ENCODE measurements around the gene LCP2. TPM values are rescaled to one million over a fixed set of nuclear protein-coding genes. Genes with fewer than 3 reads are reported as not detected.

Gene LCP2
- total and polyA plus RNA-seq, 2 of the 8 experiments (the other 6 are each of a cell fraction or from before 2014, with no cell fraction given), result 0.26 to 0.33 TPM

DNA sequence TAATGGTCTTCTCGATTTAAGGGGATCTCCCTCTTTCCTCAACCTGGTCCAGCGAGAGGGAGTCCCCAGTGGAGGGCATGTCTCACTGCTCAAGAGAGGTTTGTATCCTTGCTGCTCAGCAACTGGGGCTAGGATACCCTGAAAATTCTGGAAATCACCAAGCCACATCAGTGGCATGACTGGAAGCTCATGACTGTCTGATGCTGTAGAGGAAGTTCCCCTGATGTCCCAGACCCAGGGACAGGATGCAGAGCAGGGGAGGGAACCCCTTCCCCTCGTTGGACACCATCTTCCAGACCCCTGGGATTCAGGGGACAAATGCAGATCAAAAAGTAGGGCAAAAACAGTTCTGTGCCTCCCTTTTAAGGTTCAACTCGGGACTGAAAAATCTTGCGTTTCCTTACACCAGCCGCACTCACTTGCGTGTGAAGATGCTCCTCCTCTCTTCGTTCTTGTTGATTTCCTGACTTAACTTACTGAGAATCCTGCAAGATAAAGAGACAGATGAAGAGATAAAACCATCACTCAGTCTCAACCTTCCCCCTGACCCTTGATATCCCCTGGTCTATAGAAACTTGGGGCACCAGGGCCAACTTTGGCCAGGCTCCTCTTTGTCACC is 22.1 kb downstream of the LCP2 start:
- Histone ChIP-seq H4K8ac (ENCODE audit: extremely low read depth, insufficient read depth, low read length) (no peak overlapping the region), H3K23ac (ENCODE audit: insufficient read length) (no peak overlapping the region), H3K14ac (ENCODE audit: insufficient read length) (no peak overlapping the region), H3K36me3 (ENCODE audit: control insufficient read depth in 2 of 4, insufficient read depth in 4 of 4, low read length in 3 of 4) (no peaks in the 10 kb centered on the region), H3K4me2 (ENCODE audit: insufficient read depth in 1 of 2, low read depth in 2 of 2, low read length in 2 of 2) (no peak overlapping the region), H3K56ac (replicated peaks; ENCODE audit: insufficient read length, low read depth, low read length) (no peak overlapping the region), H3K9ac (replicated peaks in 1 of 4; ENCODE audit: extremely low read depth in 1 of 4, low read depth in 3 of 4, low read length in 3 of 4) (no peak overlapping the region), H2BK15ac (ENCODE audit: low read length) (no peak overlapping the region), H2BK12ac (ENCODE audit: low read depth, low read length) (no peak overlapping the region), H3K4me1 (replicated peaks in 1 of 4; ENCODE audit: control insufficient read depth in 3 of 4, insufficient read depth in 4 of 4, low read length in 3 of 4) (peaks cover 8 to 20% (median 18%) of the 10 kb centered on the region in 4 experiments), H3K79me1 (ENCODE audit: low read depth, low read length) (no peaks in the 10 kb centered on the region), H2BK20ac (ENCODE audit: low read length) (no peak overlapping the region), H4K91ac (replicated peaks; ENCODE audit: insufficient read length, low read length) (no peak overlapping the region), H2AFZ (ENCODE audit: low read length) (no peak overlapping the region), H3K18ac (ENCODE audit: extremely low read depth, low read length) (no peak overlapping the region), H3K4me3 (ENCODE audit: extremely low read depth in 1 of 4, insufficient read depth in 2 of 4, low read depth in 3 of 4, low read length in 4 of 4) (no peak overlapping the region), H3K9me3 (ENCODE audit: insufficient read depth in 2 of 2, low read depth in 1 of 2, low read length in 1 of 2) (no peaks in the 10 kb centered on the region), H3K4ac (replicated peaks; ENCODE audit: insufficient read length, low read depth, low read length) (no peak overlapping the region), H2BK5ac (ENCODE audit: low read depth, low read length) (no peak overlapping the region), H2BK120ac (replicated peaks; ENCODE audit: low read depth, low read length) (no peak overlapping the region), H3K27me3 (replicated peaks in 1 of 4; ENCODE audit: control insufficient read depth in 3 of 4, extremely low read depth in 1 of 4, insufficient read depth in 3 of 4, low read length in 3 of 4) (no peaks in the 10 kb centered on the region; a peak in 1 of 7 replicates), H3K79me2 (ENCODE audit: control insufficient read depth in 1 of 2, insufficient read depth in 2 of 2, low read length in 2 of 2) (no peaks in the 10 kb centered on the region), H3K27ac (ENCODE audit: low read depth, low read length) (no peak overlapping the region), H2AK5ac (ENCODE audit: low read depth, low read length) (no peak overlapping the region), H4K5ac (ENCODE audit: insufficient read length, low read depth, low read length) (no peak overlapping the region), H3K23me2 (ENCODE audit: low read depth, low read length) (0 out of 2 replicates have a peak, but pooled peaks cover 3% of the 10 kb centered on the region), H4K20me1 (replicated peaks in 1 of 2; ENCODE audit: control insufficient read depth in 1 of 2, insufficient read depth in 2 of 2, low read length in 2 of 2) (no peaks in the 10 kb centered on the region)
- FAIRE-seq (no peak), DNase-seq (ENCODE audit: low read depth in 1 of 2, low spot score in 2 of 2) (no peak)
- POLR2A ChIA-PET (ENCODE audit: partially characterized antibody), result interaction anchor here (1.4 kb wide), 1 partner anchor 25 kb away, joined by 4 read pairs; no protein-coding TSS in a partner anchor
- CTCF ChIA-PET (ENCODE audit: partially characterized antibody), result interaction anchor here (0.7 to 4.0 kb wide), 33 partner anchors 8 to 350 kb away, joined by 3 to 44 read pairs (median 7); partner anchors contain the start of gene LCP2
- 77% methylated on average over 8 of the region's 8 CpGs; no CpG with 5 or more reads in 1 of the 2 experiments for WGBS, 2 experiments (ENCODE audit: extremely low coverage in 1 of 2, insufficient coverage in 1 of 2, insufficient read length in 1 of 2, insufficient replicate concordance in 2 of 2, low coverage in 1 of 2, low lambda C conversion rate in 2 of 2, missing lambda C conversion rate in 1 of 2)
- TF ChIP-seq, protein P1, sequence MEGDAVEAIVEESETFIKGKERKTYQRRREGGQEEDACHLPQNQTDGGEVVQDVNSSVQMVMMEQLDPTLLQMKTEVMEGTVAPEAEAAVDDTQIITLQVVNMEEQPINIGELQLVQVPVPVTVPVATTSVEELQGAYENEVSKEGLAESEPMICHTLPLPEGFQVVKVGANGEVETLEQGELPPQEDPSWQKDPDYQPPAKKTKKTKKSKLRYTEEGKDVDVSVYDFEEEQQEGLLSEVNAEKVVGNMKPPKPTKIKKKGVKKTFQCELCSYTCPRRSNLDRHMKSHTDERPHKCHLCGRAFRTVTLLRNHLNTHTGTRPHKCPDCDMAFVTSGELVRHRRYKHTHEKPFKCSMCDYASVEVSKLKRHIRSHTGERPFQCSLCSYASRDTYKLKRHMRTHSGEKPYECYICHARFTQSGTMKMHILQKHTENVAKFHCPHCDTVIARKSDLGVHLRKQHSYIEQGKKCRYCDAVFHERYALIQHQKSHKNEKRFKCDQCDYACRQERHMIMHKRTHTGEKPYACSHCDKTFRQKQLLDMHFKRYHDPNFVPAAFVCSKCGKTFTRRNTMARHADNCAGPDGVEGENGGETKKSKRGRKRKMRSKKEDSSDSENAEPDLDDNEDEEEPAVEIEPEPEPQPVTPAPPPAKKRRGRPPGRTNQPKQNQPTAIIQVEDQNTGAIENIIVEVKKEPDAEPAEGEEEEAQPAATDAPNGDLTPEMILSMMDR (IDR thresholded peaks at IDR 0.05; ENCODE audit: control extremely low read depth in 1 of 3, insufficient read depth in 1 of 3, low read depth in 1 of 3, low read length in 3 of 3), result no peak
- TF ChIP-seq HDAC2 (IDR thresholded peaks at IDR 0.05; ENCODE audit: borderline replicate concordance in 1 of 2, low read depth in 2 of 2, low read length in 2 of 2) (no peak), CHD2 (IDR thresholded peaks at IDR 0.05; ENCODE audit: low read length) (no peak), POLR2A (IDR thresholded peaks at IDR 0.05; ENCODE audit: control extremely low read depth in 1 of 2, low read depth in 2 of 2, low read length in 2 of 2) (no peak), SAP30 (IDR thresholded peaks at IDR 0.05; ENCODE audit: insufficient read depth, insufficient replicate concordance, low read length) (no peak), POU5F1 (IDR thresholded peaks at IDR 0.05; ENCODE audit: low read depth, low read length) (no peak), PHF8 (conservative IDR thresholded peaks at IDR 0.05; ENCODE audit: low read depth, low read length) (no peak)
- TF ChIP-seq, protein P2, sequence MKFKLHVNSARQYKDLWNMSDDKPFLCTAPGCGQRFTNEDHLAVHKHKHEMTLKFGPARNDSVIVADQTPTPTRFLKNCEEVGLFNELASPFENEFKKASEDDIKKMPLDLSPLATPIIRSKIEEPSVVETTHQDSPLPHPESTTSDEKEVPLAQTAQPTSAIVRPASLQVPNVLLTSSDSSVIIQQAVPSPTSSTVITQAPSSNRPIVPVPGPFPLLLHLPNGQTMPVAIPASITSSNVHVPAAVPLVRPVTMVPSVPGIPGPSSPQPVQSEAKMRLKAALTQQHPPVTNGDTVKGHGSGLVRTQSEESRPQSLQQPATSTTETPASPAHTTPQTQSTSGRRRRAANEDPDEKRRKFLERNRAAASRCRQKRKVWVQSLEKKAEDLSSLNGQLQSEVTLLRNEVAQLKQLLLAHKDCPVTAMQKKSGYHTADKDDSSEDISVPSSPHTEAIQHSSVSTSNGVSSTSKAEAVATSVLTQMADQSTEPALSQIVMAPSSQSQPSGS (IDR thresholded peaks at IDR 0.05; ENCODE audit: low read length), result no peak

Data from H1 (cell line).